ENCODE data around the gene BCL6B.

DNA sequence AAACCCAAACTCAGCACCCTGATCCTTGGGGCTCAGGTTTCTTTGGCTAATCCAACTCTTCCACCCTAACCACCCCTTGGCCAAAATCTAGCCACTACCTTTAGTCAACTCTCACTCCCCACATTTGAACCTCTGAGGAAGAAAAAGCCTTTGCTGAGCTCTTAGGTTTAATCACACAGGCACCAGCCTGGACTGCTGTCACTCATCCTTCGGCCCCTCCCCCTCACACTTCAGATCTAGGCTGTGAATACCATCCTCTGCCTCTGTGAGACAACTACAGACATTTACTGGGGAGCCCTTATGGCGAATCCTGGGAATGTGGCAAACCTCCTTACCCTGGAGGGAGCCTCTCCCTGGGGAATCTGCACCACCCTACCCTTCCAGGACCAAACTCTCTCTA lies 15.7 kb upstream of the BCL6B start:
- TF ChIP-seq, protein P1, sequence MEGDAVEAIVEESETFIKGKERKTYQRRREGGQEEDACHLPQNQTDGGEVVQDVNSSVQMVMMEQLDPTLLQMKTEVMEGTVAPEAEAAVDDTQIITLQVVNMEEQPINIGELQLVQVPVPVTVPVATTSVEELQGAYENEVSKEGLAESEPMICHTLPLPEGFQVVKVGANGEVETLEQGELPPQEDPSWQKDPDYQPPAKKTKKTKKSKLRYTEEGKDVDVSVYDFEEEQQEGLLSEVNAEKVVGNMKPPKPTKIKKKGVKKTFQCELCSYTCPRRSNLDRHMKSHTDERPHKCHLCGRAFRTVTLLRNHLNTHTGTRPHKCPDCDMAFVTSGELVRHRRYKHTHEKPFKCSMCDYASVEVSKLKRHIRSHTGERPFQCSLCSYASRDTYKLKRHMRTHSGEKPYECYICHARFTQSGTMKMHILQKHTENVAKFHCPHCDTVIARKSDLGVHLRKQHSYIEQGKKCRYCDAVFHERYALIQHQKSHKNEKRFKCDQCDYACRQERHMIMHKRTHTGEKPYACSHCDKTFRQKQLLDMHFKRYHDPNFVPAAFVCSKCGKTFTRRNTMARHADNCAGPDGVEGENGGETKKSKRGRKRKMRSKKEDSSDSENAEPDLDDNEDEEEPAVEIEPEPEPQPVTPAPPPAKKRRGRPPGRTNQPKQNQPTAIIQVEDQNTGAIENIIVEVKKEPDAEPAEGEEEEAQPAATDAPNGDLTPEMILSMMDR (IDR thresholded peaks at IDR 0.05; ENCODE audit: low read length) = no peak
- TF ChIP-seq EZH2 (optimal IDR thresholded peaks at IDR 0.05; ENCODE audit: low read depth, low read length) = no peak
